ENCODE measurements around the gene SV2C. TPM values are rescaled to one million over a fixed set of nuclear protein-coding genes. Genes with fewer than 3 reads are reported as not detected.

SV2C gene
- total and polyA plus RNA-seq, 2 donors (not counting 1 experiment from before 2014, with no cell fraction given) = not detected

GRCh38 chr5:76192837-76193236 lies 109.7 kb downstream of the SV2C start:
- no peaks in the 10 kb centered on the region for H3K4me1 ChIP-seq (ENCODE audit: control insufficient read depth in 2 of 2, insufficient read depth in 2 of 2, low read length in 2 of 2)
- H3K4me3 Mint-ChIP-seq = no peak overlapping the region
- peaks cover 0 to 3% (median 0%) of the 10 kb centered on the region in 4 experiments for H3K27me3 ChIP-seq (replicated peaks in 1 of 4; ENCODE audit: control extremely low read depth in 1 of 4, control insufficient read depth in 3 of 4, insufficient read depth in 4 of 4, low read length in 3 of 4)
- ChIA-PET CTCF (interaction anchor here (1.3 kb wide), 1 partner anchor 18 kb away, joined by 6 read pairs; no protein-coding TSS in a partner anchor), POLR2A (no interaction called here)
- no peak overlapping the region for H2AFZ ChIP-seq (ENCODE audit: insufficient read depth, low read depth, low read length, poor library complexity, severe bottlenecking)
- TF ChIP-seq CTCF (IDR thresholded peaks at IDR 0.05) (no peak), EZH2 (IDR thresholded peaks at IDR 0.05; ENCODE audit: borderline replicate concordance, insufficient read depth, low read depth, low read length, poor library complexity, severe bottlenecking) (no peak)
- H3K9me3 ChIP-seq (ENCODE audit: control extremely low read depth in 1 of 3, control insufficient read depth in 2 of 3, insufficient read depth in 1 of 3, low read length in 2 of 3) = no peaks in the 10 kb centered on the region
- DNase-seq = no peak
- no peaks in the 10 kb centered on the region for H4K20me1 ChIP-seq (ENCODE audit: control insufficient read depth, insufficient read depth, low read length, poor library complexity, severe bottlenecking)
- no peak for ATAC-seq (ENCODE audit: low read depth)
- intact Hi-C loops (cut with micrococcal nuclease) = no loop called here
- H3K79me2 ChIP-seq (ENCODE audit: control insufficient read depth, insufficient read depth, low read length) = no peaks in the 10 kb centered on the region
- H3K9me3 Mint-ChIP-seq (ENCODE audit: insufficient read depth) = peaks cover 3% of the 10 kb centered on the region
- H3K36me3 ChIP-seq (replicated peaks in 1 of 2; ENCODE audit: control extremely low read depth in 1 of 2, control insufficient read depth in 1 of 2, extremely low read depth in 1 of 2, insufficient read depth in 2 of 2, low read length in 1 of 2) = no peaks in the 10 kb centered on the region
- H3K27me3 Mint-ChIP-seq = peaks cover 8% of the 10 kb centered on the region
- H3K4me2 ChIP-seq (replicated peaks; ENCODE audit: low read depth, low read length, poor library complexity, severe bottlenecking) = no peak overlapping the region
- H3K9ac ChIP-seq (ENCODE audit: low read length) = no peak overlapping the region
- 88% methylated on average over 1 of the region's 5 CpGs for WGBS (ENCODE audit: insufficient coverage)
- no peak overlapping the region for H3K27ac ChIP-seq (ENCODE audit: low read length in 2 of 2)
- H3K4me3 ChIP-seq (ENCODE audit: control extremely low read depth in 1 of 5, extremely low read depth in 1 of 5, insufficient read depth in 1 of 5, low read depth in 2 of 5, low read length in 4 of 5) = no peak overlapping the region
- H3K27ac Mint-ChIP-seq = no peak overlapping the region
- no peaks in the 10 kb centered on the region for H3K4me1 Mint-ChIP-seq

DNA sequence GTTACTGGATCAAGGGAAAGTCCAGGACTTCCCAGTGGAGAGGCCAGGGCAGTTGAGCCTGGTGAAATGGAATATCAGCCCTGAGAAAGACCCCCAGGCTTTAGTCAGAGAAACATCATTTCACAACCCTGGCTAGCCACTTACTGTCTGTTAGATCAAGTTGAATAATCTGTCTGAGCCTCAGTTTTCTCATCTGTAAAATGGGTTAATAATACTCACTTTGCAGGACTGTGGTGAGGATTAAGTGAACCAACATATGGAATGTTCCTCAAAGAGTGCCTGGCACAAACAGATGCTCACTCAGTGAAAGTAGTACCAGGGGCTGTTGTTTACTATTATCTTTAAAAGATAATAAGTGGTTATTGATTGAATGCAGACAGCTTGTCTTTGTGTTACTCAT lies 110.5 kb downstream of the SV2C start:
- TF ChIP-seq EZH2 (IDR thresholded peaks at IDR 0.05; ENCODE audit: borderline replicate concordance, insufficient read depth, low read depth, low read length, poor library complexity, severe bottlenecking) (no peak), CTCF (IDR thresholded peaks at IDR 0.05) (no peak)
- no peak overlapping the region for H3K4me3 Mint-ChIP-seq
- H3K36me3 ChIP-seq (replicated peaks in 1 of 2; ENCODE audit: control extremely low read depth in 1 of 2, control insufficient read depth in 1 of 2, extremely low read depth in 1 of 2, insufficient read depth in 2 of 2, low read length in 1 of 2) = no peaks in the 10 kb centered on the region
- H3K27me3 Mint-ChIP-seq = peaks cover 8% of the 10 kb centered on the region
- peaks cover 3% of the 10 kb centered on the region for H3K9me3 Mint-ChIP-seq (ENCODE audit: insufficient read depth)
- H3K4me1 ChIP-seq (ENCODE audit: control insufficient read depth in 2 of 2, insufficient read depth in 2 of 2, low read length in 2 of 2) = no peaks in the 10 kb centered on the region
- no peak overlapping the region for H3K9ac ChIP-seq (ENCODE audit: low read length)
- H3K4me3 ChIP-seq (ENCODE audit: control extremely low read depth in 1 of 5, extremely low read depth in 1 of 5, insufficient read depth in 1 of 5, low read depth in 2 of 5, low read length in 4 of 5) = no peak overlapping the region
- CTCF ChIA-PET = no interaction called here
- H3K4me1 Mint-ChIP-seq = no peaks in the 10 kb centered on the region
- DNase-seq (no peak), ATAC-seq (ENCODE audit: low read depth) (no peak)
- intact Hi-C loops (cut with micrococcal nuclease) = no loop called here
- H3K27ac ChIP-seq (ENCODE audit: low read length in 2 of 2) = no peak overlapping the region
- no peaks in the 10 kb centered on the region for H3K9me3 ChIP-seq (ENCODE audit: control extremely low read depth in 1 of 3, control insufficient read depth in 2 of 3, insufficient read depth in 1 of 3, low read length in 2 of 3)
- no peak overlapping the region for H3K27ac Mint-ChIP-seq
- H3K4me2 ChIP-seq (replicated peaks; ENCODE audit: low read depth, low read length, poor library complexity, severe bottlenecking) = no peak overlapping the region
- H3K27me3 ChIP-seq (replicated peaks in 1 of 4; ENCODE audit: control extremely low read depth in 1 of 4, control insufficient read depth in 3 of 4, insufficient read depth in 4 of 4, low read length in 3 of 4) = peaks cover 0 to 3% (median 0%) of the 10 kb centered on the region in 4 experiments
- no peaks in the 10 kb centered on the region for H3K79me2 ChIP-seq (ENCODE audit: control insufficient read depth, insufficient read depth, low read length)
- H4K20me1 ChIP-seq (ENCODE audit: control insufficient read depth, insufficient read depth, low read length, poor library complexity, severe bottlenecking) = no peaks in the 10 kb centered on the region
- H2AFZ ChIP-seq (ENCODE audit: insufficient read depth, low read depth, low read length, poor library complexity, severe bottlenecking) = no peak overlapping the region
- POLR2A ChIA-PET = no interaction called here
